CD4-positive, alpha-beta T cell treated with Interleukin-15 for 4 hours (primary cell): Measurements from ENCODE around the gene FLNB.

Experiments
- DNase-seq: peaks from one replicate; pipeline ENCODE4 v3.0.0-alpha.2; 2020; ENCODE audit warnings: low spot score

The FLNB gene

GRCh38 chr3:58077596-58078285 lies 69.5 kb downstream of the FLNB start:
- DNase-seq = no peak

- no peak for DNase-seq
Measured at GRCh38 chr3:58078610-58079009, 70.4 kb downstream of the FLNB start.

- DNase-seq = no peak
Measured at GRCh38 chr3:58079773-58080172, 71.6 kb downstream of the FLNB start.

- DNase-seq = no peak
Measured at GRCh38 chr3:58082047-58082446, 73.8 kb downstream of the FLNB start.

GRCh38 chr3:58084166-58084565 lies 75.9 kb downstream of the FLNB start:
- no peak for DNase-seq

- DNase-seq = no peak
Measured at GRCh38 chr3:58084788-58085543, 76.7 kb downstream of the FLNB start.

- no peak for DNase-seq
Measured at GRCh38 chr3:58085616-58086015, 77.4 kb downstream of the FLNB start.

GRCh38 chr3:58088501-58088900 lies 80.3 kb downstream of the FLNB start:
- no peak for DNase-seq

- DNase-seq = no peak
Measured at GRCh38 chr3:58090351-58090750, 82.1 kb downstream of the FLNB start.

- DNase-seq = no peak
Measured at GRCh38 chr3:58092521-58092920, 84.3 kb downstream of the FLNB start.

- no peak for DNase-seq
Measured at GRCh38 chr3:58093574-58094195, 85.5 kb downstream of the FLNB start.

GRCh38 chr3:58094657-58095056 lies 86.4 kb downstream of the FLNB start:
- no peak for DNase-seq

GRCh38 chr3:58095603-58096138 lies 87.4 kb downstream of the FLNB start:
- DNase-seq = no peak

- DNase-seq = no peak
Measured at GRCh38 chr3:58098531-58098930, 90.3 kb downstream of the FLNB start.

GRCh38 chr3:58099865-58100264 lies 91.6 kb downstream of the FLNB start:
- no peak for DNase-seq

- DNase-seq = no peak
Measured at GRCh38 chr3:58101499-58102389, 93.5 kb downstream of the FLNB start.

- DNase-seq = no peak
Measured at GRCh38 chr3:58102390-58102750, 94.1 kb downstream of the FLNB start.

GRCh38 chr3:58102976-58103451 lies 94.8 kb downstream of the FLNB start:
- no peak for DNase-seq

- no peak for DNase-seq
Measured at GRCh38 chr3:58104151-58104550, 95.9 kb downstream of the FLNB start.

- no peak for DNase-seq
Measured at GRCh38 chr3:58104712-58105111, 96.5 kb downstream of the FLNB start.

GRCh38 chr3:58105196-58105595 lies 97.0 kb downstream of the FLNB start:
- DNase-seq = no peak

GRCh38 chr3:58106061-58106460 lies 97.8 kb downstream of the FLNB start:
- DNase-seq = no peak
